HG03097 (cell line): ENCODE data around the gene ERG28.

Experiments
- ATAC-seq: cut with Tn5 transposase; IDR thresholded peaks from one replicate; pipeline ENCODE4 v1.9.1; 2021; ENCODE audit not compliant: unreplicated experiment, low FRiP score

The ERG28 gene

GRCh38 chr14:75660238-75660629, 442 bp downstream of the ERG28 start:
- ATAC-seq: no peak

- no peak for ATAC-seq
Measured at GRCh38 chr14:75658957-75659356, 1.7 kb downstream of the ERG28 start.

GRCh38 chr14:75657331-75657730, 3.3 kb downstream of the ERG28 start:
- no peak for ATAC-seq

GRCh38 chr14:75655235-75655634, 5.4 kb downstream of the ERG28 start:
- no peak for ATAC-seq

GRCh38 chr14:75654127-75654732, 6.4 kb downstream of the ERG28 start:
- no peak for ATAC-seq

GRCh38 chr14:75653563-75653962, 7.1 kb downstream of the ERG28 start:
- no peak for ATAC-seq

GRCh38 chr14:75650253-75651058, 10.2 kb downstream of the ERG28 start:
- no peak for ATAC-seq

- no peak for ATAC-seq
Measured at GRCh38 chr14:75649773-75650172, 10.9 kb downstream of the ERG28 start.

- ATAC-seq: no peak
Measured at GRCh38 chr14:75649337-75649736, 11.3 kb downstream of the ERG28 start.

GRCh38 chr14:75648066-75648838, 12.4 kb downstream of the ERG28 start:
- ATAC-seq: no peak

GRCh38 chr14:75647640-75648039, 13.0 kb downstream of the ERG28 start:
- no peak for ATAC-seq

GRCh38 chr14:75646762-75647161, 13.9 kb downstream of the ERG28 start:
- no peak for ATAC-seq

GRCh38 chr14:75645056-75645455, 15.6 kb downstream of the ERG28 start:
- no peak for ATAC-seq

- ATAC-seq: no peak
Measured at GRCh38 chr14:75643985-75644384, 16.7 kb downstream of the ERG28 start.

GRCh38 chr14:75640876-75641275, 19.8 kb downstream of the ERG28 start:
- ATAC-seq: no peak

- no peak for ATAC-seq
Measured at GRCh38 chr14:75636100-75636692, 24.5 kb downstream of the ERG28 start.

- ATAC-seq: no peak
Measured at GRCh38 chr14:75634848-75635247, 25.8 kb downstream of the ERG28 start.

- no peak for ATAC-seq
Measured at GRCh38 chr14:75631453-75631831, 29.2 kb downstream of the ERG28 start.

- ATAC-seq: no peak
Measured at GRCh38 chr14:75630695-75631452, 29.8 kb downstream of the ERG28 start.

- ATAC-seq: no peak
Measured at GRCh38 chr14:75628816-75629215, 31.9 kb downstream of the ERG28 start.
